ENCODE data around the gene MTX1.

MTX1 gene

DNA sequence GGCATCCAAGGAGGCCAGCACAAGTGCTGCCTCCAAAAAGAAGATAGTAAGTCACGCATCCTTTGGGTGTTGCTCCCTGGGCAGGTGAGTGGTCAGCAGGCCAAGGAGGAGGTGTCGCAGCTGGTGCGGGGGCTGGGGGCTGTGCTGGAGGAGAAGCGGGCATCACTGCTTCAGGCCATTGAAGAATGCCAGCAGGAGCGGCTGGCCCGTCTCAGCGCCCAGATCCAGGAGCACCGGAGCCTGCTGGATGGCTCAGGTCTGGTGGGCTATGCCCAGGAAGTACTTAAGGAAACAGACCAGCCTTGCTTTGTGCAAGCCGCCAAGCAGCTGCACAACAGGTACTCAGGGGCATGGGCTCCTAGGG, 30.6 kb upstream of the MTX1 start:
- Histone ChIP-seq H3K4me3 (ENCODE audit: low read length) (no peak overlapping the region), H3K4me1 (ENCODE audit: insufficient read depth, low read length) (peaks cover 17% of the 10 kb centered on the region), H3K27me3 (ENCODE audit: insufficient read depth, low read length) (no peaks in the 10 kb centered on the region), H2AFZ (ENCODE audit: low read depth, low read length) (no peak overlapping the region), H3K36me3 (ENCODE audit: insufficient read depth, low read length) (peaks cover 18% of the 10 kb centered on the region), H3K9me3 (ENCODE audit: low read length) (no peaks in the 10 kb centered on the region)

DNA sequence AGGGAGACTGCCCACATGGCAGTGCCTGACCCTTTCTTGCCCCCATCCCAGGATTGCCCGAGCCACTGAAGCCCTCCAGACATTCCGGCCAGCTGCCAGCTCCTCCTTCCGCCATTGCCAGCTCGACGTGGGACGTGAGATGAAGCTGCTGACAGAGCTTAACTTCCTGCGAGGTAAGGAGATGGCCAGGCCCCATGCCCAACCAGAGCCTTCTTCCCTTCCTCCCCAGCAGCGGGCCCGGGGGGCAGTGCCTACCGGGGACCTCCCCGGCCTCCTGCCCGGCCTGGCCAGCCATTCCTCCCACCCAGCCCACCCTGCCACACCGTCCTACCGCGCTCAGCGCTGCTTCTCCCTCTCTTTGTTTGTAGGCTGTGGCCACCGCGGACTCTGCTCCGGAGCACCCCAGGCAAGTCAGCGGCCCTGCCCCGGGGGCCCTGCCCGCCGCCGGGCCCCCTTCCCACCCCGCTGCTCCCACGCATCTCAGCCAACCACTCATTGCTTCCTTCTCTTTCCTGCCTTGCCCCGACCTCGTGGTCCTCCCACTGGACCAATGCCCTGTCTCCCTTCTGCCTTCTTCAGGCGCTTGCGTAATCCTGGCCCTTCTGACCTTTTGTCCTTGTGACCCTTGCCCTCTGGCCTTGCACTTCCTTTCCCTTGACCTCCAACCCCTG, 29.9 kb upstream of the MTX1 start:
- Histone ChIP-seq H3K36me3 (ENCODE audit: insufficient read depth, low read length) (peaks cover 18% of the 10 kb centered on the region), H3K9me3 (ENCODE audit: low read length) (no peaks in the 10 kb centered on the region), H3K27me3 (ENCODE audit: insufficient read depth, low read length) (no peaks in the 10 kb centered on the region), H3K4me3 (ENCODE audit: low read length) (no peak overlapping the region), H2AFZ (ENCODE audit: low read depth, low read length) (no peak overlapping the region), H3K4me1 (ENCODE audit: insufficient read depth, low read length) (peaks cover 14% of the 10 kb centered on the region)

DNA sequence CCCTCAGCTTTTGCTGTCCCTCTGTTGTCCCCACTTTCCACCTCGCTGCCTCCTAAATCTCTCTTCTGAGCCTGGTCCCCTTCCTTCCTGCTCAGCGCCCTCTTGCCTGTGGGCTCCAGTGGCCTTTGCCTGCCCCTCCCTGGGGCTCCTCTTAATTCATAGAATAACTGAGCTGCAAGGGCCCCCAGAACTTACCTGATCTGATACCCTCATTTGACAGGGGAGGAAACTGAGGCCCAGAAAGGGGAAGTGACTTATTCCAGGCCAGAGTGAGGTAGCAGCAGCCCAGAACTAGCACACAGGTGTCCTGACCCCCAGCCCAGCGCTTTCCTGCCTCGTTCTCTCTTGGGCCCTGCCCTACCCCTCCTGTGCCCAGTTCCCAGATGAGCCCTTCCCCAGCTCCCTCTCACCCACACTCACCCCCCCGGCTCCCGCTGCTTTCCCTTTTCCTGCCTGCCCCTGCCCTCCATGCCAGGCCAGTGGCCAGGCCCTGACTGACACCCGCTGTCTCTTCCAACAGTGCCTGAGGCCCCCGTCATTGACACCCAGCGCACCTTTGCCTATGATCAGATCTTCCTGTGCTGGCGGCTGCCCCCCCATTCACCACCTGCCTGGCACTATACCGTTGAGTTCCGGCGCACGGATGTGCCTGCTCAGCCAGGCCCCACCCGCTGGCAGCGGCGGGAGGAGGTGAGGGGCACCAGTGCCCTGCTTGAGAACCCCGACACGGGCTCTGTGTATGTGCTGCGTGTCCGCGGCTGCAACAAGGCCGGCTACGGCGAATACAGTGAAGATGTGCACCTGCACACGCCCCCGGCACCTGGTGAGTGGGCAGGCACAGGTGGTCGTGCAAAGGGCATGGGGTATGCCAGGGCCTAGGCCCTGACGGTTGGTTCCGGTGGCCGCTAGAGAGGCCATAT, 29.1 kb upstream of the MTX1 start:
- Histone ChIP-seq H3K27me3 (ENCODE audit: insufficient read depth, low read length) (no peaks in the 10 kb centered on the region), H3K4me1 (ENCODE audit: insufficient read depth, low read length) (peaks cover 8% of the 10 kb centered on the region), H3K4me3 (ENCODE audit: low read length) (no peak overlapping the region), H3K36me3 (ENCODE audit: insufficient read depth, low read length) (peaks cover 18% of the 10 kb centered on the region), H2AFZ (ENCODE audit: low read depth, low read length) (no peak overlapping the region), H3K9me3 (ENCODE audit: low read length) (no peaks in the 10 kb centered on the region)

DNA sequence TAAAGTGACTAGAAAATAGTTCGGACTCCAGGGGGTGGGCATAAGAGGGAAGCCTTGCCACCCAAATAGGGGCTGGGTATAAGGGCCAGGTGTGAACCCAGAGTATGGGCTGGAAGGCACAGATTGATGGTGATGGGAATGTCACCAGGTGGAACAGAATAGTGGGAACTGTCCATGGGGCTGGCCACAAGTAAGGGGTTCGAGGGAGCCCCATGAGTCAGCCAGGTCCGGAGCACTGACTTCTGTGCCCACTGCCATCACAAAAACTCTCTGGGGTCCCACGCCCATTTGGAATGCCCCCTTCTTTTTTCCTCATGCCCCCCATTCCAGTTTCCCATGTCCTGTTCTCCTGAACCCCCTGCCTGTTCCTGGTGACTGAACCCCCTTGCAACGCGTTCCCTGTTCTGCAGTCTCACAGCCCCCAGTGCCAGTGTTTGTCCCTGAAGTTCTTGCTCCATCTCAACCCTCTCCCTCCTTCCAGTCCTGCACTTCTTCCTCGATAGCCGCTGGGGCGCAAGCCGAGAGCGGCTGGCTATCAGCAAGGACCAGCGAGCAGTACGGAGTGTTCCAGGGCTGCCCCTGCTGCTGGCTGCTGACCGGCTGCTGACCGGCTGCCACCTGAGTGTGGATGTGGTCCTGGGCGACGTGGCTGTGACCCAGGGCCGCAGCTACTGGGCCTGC, 27.0 kb upstream of the MTX1 start:
- Histone ChIP-seq H3K4me3 (ENCODE audit: low read length) (no peak overlapping the region), H3K27me3 (ENCODE audit: insufficient read depth, low read length) (no peaks in the 10 kb centered on the region), H3K4me1 (ENCODE audit: insufficient read depth, low read length) (no peaks in the 10 kb centered on the region), H3K36me3 (ENCODE audit: insufficient read depth, low read length) (peaks cover 18% of the 10 kb centered on the region), H3K9me3 (ENCODE audit: low read length) (no peaks in the 10 kb centered on the region), H2AFZ (ENCODE audit: low read depth, low read length) (no peak overlapping the region)

DNA sequence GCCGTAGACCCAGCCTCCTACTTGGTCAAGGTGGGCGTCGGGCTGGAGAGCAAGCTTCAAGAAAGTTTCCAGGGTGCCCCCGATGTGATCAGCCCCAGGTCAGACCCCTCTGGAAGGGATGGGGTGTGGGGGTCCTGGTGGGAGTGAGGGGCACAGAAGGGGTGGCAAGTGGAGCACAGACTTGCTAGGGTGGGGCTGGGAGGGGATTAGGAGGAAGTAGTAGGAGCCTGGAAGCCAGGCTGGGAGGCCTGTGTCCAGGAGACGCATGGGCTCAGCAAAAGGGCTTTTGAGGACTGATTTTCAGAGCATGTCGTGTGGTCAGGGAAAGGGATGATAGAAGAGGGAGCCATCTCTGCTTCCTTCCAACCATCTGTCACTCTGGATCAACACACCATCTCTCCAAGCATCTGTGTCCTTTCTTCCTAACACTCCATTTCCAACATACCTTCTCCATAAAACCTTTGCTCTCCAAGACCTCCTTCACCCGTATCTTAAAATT, 26.4 kb upstream of the MTX1 start:
- H3K4me1 ChIP-seq (ENCODE audit: insufficient read depth, low read length): no peaks in the 10 kb centered on the region
- peaks cover 18% of the 10 kb centered on the region for H3K36me3 ChIP-seq (ENCODE audit: insufficient read depth, low read length)
- H2AFZ ChIP-seq (ENCODE audit: low read depth, low read length): no peak overlapping the region
- H3K9me3 ChIP-seq (ENCODE audit: low read length): no peaks in the 10 kb centered on the region
- no peak overlapping the region for H3K4me3 ChIP-seq (ENCODE audit: low read length)
- no peaks in the 10 kb centered on the region for H3K27me3 ChIP-seq (ENCODE audit: insufficient read depth, low read length)

DNA sequence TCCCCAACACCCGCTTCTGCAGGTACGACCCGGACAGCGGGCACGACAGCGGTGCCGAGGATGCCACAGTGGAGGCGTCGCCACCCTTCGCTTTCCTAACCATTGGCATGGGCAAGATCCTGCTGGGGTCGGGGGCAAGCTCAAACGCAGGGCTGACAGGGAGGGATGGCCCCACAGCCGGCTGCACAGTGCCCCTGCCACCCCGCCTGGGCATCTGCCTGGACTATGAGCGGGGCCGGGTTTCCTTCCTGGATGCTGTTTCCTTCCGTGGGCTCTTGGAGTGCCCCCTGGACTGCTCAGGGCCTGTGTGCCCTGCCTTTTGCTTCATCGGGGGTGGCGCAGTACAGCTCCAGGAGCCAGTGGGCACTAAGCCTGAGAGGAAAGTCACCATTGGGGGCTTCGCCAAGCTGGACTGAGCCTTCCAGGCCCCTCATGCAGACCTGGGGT, 24.7 kb upstream of the MTX1 start:
- Histone ChIP-seq H3K27me3 (ENCODE audit: insufficient read depth, low read length) (no peaks in the 10 kb centered on the region), H3K36me3 (ENCODE audit: insufficient read depth, low read length) (peaks cover 9% of the 10 kb centered on the region)

DNA sequence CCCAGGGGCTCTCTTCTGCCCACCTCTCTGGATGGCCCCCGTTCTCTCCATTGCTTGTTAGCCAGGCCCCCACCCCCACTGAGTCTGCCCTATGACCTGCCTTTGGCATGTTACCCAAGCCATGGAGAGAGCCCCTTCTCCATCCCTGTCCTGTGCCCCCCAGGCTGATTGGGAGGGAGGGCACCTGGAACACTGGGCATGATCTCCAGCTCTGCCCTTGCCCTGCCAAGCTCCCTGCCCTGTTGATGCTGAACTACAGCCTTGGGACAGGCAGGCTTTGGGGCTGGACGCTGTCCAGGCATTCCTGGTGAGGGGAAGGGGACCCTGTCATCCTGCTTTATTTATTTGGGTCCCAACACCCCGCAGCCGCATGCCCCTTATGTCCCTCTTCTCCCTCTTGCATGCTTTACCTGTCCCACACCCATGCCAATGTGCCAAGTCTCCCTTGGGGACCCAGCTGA, 24.1 kb upstream of the MTX1 start:
- H3K36me3 ChIP-seq (ENCODE audit: insufficient read depth, low read length): peaks cover 5% of the 10 kb centered on the region
- no peaks in the 10 kb centered on the region for H3K4me1 ChIP-seq (ENCODE audit: insufficient read depth, low read length)
- no peaks in the 10 kb centered on the region for H3K27me3 ChIP-seq (ENCODE audit: insufficient read depth, low read length)
- H2AFZ ChIP-seq (ENCODE audit: low read depth, low read length): no peak overlapping the region
- H3K4me3 ChIP-seq (ENCODE audit: low read length): no peak overlapping the region
- H3K9me3 ChIP-seq (ENCODE audit: low read length): no peaks in the 10 kb centered on the region

More for the DNA sequence above, 24.7 kb upstream of the MTX1 start:
- H3K4me3 ChIP-seq (ENCODE audit: low read length): no peak overlapping the region
- H3K4me1 ChIP-seq (ENCODE audit: insufficient read depth, low read length): no peaks in the 10 kb centered on the region
- H2AFZ ChIP-seq (ENCODE audit: low read depth, low read length): no peak overlapping the region
- no peaks in the 10 kb centered on the region for H3K9me3 ChIP-seq (ENCODE audit: low read length)

DNA sequence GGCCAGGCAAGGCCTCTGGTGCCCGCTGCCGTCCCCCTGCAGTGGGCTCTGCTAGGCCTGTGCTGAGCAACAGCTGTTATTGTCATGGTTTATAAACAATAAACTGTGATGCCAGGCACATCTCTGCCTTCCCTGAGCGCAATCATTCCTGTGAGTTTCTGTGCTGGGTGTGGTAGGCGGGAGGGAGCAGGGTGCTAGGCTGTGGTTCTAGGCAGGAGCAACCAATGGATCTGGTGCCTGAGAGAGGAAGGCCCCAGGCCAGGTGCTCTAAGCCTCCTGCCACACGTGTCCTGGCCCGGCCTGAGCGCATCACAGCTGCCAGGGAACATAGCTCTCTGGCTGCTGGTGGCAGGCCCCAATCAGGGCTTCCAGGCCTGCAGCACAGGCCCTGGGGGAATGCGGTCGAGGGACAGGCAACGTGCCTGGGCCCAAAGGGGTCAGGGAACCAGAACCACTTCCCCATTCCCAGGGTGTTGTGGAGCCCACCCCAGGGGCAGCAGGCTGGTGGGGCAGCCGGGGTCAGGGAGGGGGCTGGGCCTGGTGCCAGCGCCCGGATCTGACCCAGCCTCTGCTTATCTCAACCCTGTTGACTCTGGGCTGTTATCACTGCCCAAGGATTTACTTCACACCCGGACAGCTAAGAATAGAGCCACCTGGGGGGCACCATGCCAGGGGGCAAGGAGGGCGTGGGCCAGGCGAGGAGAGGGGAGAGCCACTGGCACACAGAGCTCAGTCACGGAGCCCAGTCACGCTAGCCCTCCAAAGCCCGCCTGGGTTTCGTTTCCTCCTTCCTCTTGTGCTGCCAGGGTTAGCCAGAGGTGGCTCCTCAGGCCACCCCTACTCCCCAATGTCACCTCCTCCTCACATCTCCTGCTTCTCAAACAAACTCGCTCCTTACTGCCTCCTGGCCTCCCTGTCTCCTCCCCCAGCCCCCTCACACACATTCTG, 23.4 kb upstream of the MTX1 start:
- H3K36me3 ChIP-seq (ENCODE audit: insufficient read depth, low read length): no peaks in the 10 kb centered on the region
- no peak overlapping the region for H3K4me3 ChIP-seq (ENCODE audit: low read length)
- H3K27me3 ChIP-seq (ENCODE audit: insufficient read depth, low read length): no peaks in the 10 kb centered on the region
- no peak overlapping the region for H2AFZ ChIP-seq (ENCODE audit: low read depth, low read length)
- H3K9me3 ChIP-seq (ENCODE audit: low read length): no peaks in the 10 kb centered on the region
- H3K4me1 ChIP-seq (ENCODE audit: insufficient read depth, low read length): no peaks in the 10 kb centered on the region

DNA sequence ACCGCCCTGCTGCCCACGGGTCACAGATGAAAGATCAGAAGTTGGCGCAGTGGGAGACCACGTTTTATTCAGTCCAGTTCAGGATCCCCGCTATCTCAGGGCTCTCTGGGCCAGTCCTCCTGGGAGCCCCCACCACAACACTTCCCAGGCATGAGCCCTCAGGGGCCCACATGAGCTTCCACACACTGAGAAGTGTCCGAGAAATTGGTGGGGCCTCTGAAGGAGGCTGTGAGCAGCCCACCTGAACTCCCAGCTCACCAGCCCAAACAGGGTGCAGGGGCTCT, 22.8 kb upstream of the MTX1 start:
- H3K4me3 ChIP-seq (ENCODE audit: low read length): no peak overlapping the region
- H2AFZ ChIP-seq (ENCODE audit: low read depth, low read length): no peak overlapping the region
- no peaks in the 10 kb centered on the region for H3K27me3 ChIP-seq (ENCODE audit: insufficient read depth, low read length)
- no peaks in the 10 kb centered on the region for H3K4me1 ChIP-seq (ENCODE audit: insufficient read depth, low read length)
- no peaks in the 10 kb centered on the region for H3K36me3 ChIP-seq (ENCODE audit: insufficient read depth, low read length)
- no peaks in the 10 kb centered on the region for H3K9me3 ChIP-seq (ENCODE audit: low read length)

DNA sequence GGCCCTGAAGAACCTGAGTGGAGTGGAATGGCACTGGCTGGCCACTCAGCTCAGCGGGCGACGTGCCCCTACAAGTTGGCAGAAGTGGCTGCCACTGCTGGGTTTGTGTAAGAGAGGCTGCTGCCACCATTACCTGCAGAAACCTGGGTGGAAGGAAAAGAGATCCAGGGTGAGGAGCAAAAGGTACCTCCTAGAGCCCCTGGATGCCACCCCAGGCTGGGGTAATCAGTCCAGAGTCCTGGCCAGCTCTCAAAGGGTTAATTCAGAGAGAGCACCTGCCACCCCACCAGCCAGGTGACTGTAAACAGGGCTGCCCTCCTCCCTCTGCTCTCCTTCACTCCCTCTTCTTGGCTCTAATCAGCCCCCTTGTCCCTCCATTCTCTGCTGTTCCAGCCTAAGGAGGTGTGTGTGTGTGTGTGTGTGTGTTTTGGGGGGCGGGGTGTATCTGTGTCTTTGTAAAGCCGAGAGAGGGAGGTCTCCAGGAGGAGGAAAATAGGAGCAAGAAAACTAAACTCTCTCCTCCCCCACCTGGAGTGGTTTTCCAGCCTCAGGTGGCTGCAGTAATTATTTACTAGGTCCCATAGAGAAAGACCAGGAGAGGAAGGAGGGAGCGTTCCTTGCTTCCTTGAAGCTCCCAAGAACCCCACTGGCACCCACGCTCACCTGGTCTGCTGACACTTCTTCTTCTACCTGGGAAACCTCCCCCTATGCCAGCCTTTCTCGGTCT, 22.3 kb upstream of the MTX1 start:
- Histone ChIP-seq H3K9me3 (ENCODE audit: low read length) (no peaks in the 10 kb centered on the region), H3K4me3 (ENCODE audit: low read length) (no peak overlapping the region), H3K36me3 (ENCODE audit: insufficient read depth, low read length) (no peaks in the 10 kb centered on the region), H2AFZ (ENCODE audit: low read depth, low read length) (no peak overlapping the region), H3K27me3 (ENCODE audit: insufficient read depth, low read length) (no peaks in the 10 kb centered on the region), H3K4me1 (ENCODE audit: insufficient read depth, low read length) (no peaks in the 10 kb centered on the region)

DNA sequence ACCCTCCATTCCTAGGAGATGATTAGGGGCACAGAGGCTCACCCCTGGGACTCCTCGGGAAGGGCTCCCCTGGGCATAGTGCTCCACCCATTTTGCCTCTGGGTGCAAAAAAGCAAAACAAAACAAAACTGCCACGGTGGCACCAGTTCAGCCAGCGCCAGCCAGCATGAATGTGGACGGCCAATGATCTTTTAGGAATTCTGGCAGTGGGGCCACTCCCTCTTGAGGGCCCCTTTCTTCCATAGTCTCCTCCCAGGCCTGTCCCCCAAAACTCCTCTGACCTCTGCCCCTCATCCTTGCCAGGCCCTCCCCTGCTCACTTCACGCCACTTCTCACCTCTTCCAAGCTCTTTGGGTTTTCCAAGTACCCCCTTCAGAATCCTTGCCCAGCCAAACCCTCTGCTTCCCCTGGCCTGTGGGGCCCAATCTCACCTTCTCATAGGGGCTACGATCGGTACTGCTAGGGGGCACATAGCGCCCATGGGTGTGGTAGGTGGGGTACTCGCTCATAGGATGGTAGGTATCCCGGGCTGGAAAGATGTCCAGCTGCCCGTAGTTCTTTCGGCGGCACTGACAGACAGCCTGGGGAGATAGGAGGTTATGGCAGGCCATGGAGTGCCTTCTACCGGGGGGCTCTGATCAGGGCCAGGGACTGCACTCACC, 21.6 kb upstream of the MTX1 start:
- H3K9me3 ChIP-seq (ENCODE audit: low read length): no peaks in the 10 kb centered on the region
- H3K4me1 ChIP-seq (ENCODE audit: insufficient read depth, low read length): no peaks in the 10 kb centered on the region
- no peak overlapping the region for H3K4me3 ChIP-seq (ENCODE audit: low read length)
- H2AFZ ChIP-seq (ENCODE audit: low read depth, low read length): no peak overlapping the region
- H3K27me3 ChIP-seq (ENCODE audit: insufficient read depth, low read length): no peaks in the 10 kb centered on the region
- H3K36me3 ChIP-seq (ENCODE audit: insufficient read depth, low read length): no peaks in the 10 kb centered on the region
